GM13977 (cell line): ENCODE results near the gene SENP7.

Experiments used
- DNase-seq: peaks from one replicate; pipeline ENCODE4 v3.0.0; 2012; ENCODE audit warnings: low spot score
- in situ Hi-C: fragments of 300-500 bp; cut with MboI; formaldehyde crosslinking; loops from one replicate; pipeline ENCODE4 v1.12.0; 2022; ENCODE audit warnings: low sequenced_read_pairs, low pct_unique_long_range_greater_than_20kb, mixed read lengths, inconsistent platforms; ENCODE audit not compliant: unreplicated experiment
- TF ChIP-seq, protein P1 (sequence below): IDR thresholded peaks from 2 replicates; pipeline ENCODE4 v1.5.1; 2012; ENCODE audit warnings: mild to moderate bottlenecking, control low read depth; ENCODE audit not compliant: insufficient read depth; ENCODE audit errors: extremely low read depth, missing control alignments

SENP7 gene

DNA sequence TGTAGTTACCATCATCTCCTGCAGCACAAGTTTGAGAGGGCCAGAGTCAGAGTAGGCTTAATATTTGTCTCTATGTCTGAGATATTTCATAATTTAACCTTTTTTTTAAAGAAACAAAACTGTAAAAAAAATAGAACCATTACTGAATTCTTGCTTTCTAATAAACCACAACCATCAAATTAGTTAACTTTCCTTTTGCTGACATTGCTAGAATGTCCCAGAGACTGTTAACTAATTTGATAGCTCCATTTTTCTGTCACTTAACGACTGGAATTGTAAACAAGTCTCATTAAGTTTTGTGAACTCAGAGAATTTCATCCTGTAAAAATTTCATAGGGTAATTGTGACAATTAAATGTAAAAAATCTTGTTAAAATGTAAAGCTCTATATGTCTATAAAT lies 228.3 kb downstream of the SENP7 start:
- DNase-seq, result no peak
- in situ Hi-C loops, result no loop called here
- TF ChIP-seq, protein P1, sequence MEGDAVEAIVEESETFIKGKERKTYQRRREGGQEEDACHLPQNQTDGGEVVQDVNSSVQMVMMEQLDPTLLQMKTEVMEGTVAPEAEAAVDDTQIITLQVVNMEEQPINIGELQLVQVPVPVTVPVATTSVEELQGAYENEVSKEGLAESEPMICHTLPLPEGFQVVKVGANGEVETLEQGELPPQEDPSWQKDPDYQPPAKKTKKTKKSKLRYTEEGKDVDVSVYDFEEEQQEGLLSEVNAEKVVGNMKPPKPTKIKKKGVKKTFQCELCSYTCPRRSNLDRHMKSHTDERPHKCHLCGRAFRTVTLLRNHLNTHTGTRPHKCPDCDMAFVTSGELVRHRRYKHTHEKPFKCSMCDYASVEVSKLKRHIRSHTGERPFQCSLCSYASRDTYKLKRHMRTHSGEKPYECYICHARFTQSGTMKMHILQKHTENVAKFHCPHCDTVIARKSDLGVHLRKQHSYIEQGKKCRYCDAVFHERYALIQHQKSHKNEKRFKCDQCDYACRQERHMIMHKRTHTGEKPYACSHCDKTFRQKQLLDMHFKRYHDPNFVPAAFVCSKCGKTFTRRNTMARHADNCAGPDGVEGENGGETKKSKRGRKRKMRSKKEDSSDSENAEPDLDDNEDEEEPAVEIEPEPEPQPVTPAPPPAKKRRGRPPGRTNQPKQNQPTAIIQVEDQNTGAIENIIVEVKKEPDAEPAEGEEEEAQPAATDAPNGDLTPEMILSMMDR, result no peak

DNA sequence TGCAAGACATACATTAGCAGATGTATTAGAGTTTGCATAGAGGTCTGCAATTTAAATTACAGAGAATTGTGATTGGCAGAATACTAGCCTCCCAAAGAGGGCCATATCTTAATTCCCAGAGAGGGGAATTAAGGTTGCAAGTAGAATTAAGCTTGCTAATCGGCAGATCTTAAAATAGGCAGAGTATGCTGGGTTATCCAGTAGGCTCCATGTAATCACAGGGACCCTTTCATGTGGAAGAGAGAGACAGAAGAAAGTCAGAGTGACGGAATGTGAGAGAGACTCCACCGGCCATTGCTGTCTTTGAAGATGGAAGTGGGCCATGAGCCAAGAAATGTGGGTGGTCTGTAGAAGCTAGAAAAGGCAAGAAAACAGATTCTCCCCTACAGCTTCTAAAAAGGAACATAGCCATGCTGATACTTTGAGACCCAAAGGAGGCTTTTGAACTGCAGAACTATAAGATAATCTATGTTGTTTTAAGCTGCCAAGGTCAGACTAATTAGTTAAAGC lies 231.4 kb downstream of the SENP7 start:
- no peak for DNase-seq
- TF ChIP-seq, protein P1, result no peak
- in situ Hi-C loops, result no loop called here

DNA sequence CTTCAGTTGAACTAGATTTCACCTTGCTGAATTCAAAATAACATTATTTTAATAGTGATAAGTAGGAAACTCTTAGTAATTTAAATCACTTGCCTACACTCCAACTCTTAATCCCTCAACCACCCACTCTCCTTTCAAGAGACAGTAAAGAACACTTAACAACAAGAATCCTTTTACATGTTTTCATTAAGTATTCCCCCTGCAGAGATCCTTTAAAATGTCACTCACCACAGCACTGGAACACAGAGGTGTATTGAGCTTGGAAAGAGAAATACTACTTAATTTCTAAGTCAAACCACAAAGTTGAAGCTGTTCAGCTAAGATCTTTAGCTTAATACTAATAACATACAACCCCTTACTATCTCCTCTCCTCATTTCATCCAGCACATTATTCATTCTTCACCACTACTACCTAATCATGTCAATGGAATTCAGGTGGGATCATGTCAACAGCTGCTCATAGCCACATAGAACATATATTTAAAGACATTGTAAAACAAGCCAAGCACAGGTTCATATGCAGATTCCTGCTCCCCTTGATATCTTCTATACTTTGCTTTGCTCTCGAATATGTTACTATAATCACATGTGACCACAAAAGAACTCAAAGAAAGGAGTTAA lies 233.1 kb downstream of the SENP7 start:
- TF ChIP-seq, protein P1, result no peak
- in situ Hi-C loops, result no loop called here
- DNase-seq, result no peak

DNA sequence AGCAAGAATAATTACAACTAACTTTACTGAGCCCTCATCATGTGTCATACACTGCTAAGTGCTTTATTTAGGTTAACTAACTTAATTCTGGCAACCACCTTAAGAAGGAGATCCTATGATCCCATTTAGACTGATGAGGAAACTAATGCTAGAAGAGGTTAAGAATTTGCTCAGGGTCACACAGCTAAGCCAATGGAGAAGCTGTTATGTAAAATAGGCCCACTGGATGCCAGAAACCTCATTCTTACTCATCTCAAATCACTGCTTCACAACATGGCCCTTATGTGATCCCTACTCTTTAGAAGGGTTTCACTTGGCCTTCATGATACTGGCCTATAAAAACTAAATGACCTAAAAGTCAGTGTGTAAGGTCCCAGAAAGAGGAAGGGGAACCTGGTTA lies 233.8 kb downstream of the SENP7 start:
- in situ Hi-C loops, result no loop called here
- no peak for DNase-seq
- TF ChIP-seq, protein P1, result no peak

DNA sequence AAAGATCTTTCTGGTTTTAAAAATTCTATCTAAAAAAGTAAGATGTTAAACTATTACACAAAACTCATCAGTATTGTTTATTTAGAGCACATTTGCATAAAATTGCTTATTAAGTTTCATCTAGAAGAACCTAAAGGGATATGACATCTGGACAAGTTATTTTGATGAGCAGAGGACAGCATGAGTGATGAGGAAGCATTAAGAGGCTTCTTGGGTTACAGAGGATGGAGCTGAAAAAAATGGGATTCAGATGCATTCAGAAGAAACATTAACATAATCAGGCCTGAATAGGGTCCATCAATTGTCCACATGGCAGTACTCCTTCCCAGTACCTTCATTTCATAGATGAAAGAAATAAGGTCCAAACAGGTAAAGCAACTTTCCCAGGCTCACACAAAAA lies 234.3 kb downstream of the SENP7 start:
- in situ Hi-C loops, result no loop called here
- DNase-seq, result no peak
- TF ChIP-seq, protein P1, result no peak
